Measurements from ENCODE around the gene RAD51.

DNA sequence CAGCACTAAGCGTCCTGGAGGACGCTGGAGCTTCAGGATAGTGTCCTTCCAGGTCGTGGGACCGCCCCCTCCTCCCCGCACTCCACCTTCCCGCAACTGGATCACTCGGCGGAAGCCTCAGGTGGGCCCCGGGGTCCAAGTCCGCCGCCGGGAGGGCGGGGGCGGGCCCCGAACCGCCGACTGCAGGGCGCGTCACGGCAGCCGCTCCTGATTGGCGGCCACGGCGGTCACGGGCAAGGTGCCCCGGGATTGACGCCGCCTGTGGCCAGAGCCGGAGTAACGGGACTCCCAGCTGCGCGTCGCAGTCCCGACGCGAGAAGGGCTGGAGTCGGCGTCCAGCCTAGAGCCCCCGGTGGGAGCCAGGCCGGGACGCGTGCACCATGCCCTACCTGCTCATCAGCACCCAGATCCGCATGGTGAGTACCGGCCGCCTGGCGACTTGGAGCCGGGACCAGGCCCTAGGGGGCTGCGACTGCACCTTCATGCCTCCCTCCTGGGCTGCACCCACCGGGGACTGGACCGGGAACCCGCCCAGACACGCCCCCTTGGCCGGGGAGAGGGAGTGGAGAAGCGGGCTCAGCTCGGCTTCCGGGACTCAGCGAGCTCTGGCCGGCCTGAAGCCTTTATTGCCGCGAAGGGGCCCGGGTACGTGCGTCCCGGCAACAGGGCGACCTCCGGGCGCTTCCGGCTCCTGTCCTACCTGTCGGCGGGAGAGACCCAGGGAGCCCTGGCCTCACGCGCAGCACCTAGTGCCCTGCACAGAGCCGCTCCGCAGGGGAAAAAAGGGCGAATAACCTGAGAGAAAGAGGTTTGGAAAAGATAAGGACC lies 69.0 kb downstream of the RAD51 start, which contains the start of gene GCHFR:
- TF ChIP-seq, protein P1, sequence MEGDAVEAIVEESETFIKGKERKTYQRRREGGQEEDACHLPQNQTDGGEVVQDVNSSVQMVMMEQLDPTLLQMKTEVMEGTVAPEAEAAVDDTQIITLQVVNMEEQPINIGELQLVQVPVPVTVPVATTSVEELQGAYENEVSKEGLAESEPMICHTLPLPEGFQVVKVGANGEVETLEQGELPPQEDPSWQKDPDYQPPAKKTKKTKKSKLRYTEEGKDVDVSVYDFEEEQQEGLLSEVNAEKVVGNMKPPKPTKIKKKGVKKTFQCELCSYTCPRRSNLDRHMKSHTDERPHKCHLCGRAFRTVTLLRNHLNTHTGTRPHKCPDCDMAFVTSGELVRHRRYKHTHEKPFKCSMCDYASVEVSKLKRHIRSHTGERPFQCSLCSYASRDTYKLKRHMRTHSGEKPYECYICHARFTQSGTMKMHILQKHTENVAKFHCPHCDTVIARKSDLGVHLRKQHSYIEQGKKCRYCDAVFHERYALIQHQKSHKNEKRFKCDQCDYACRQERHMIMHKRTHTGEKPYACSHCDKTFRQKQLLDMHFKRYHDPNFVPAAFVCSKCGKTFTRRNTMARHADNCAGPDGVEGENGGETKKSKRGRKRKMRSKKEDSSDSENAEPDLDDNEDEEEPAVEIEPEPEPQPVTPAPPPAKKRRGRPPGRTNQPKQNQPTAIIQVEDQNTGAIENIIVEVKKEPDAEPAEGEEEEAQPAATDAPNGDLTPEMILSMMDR (IDR thresholded peaks at IDR 0.05; ENCODE audit: low read length) = no peak; the same call in 1 of the 2 replicates
- TF ChIP-seq EZH2 (IDR thresholded peaks at IDR 0.05; ENCODE audit: borderline replicate concordance, low read length) = no peak
